ENCODE data around the gene JMJD4. TPM values are rescaled to one million over a fixed set of nuclear protein-coding genes. Genes with fewer than 3 reads are reported as not detected.

The JMJD4 gene
- total RNA-seq, 1 experiment from 2014 or later: 54.4 TPM

DNA sequence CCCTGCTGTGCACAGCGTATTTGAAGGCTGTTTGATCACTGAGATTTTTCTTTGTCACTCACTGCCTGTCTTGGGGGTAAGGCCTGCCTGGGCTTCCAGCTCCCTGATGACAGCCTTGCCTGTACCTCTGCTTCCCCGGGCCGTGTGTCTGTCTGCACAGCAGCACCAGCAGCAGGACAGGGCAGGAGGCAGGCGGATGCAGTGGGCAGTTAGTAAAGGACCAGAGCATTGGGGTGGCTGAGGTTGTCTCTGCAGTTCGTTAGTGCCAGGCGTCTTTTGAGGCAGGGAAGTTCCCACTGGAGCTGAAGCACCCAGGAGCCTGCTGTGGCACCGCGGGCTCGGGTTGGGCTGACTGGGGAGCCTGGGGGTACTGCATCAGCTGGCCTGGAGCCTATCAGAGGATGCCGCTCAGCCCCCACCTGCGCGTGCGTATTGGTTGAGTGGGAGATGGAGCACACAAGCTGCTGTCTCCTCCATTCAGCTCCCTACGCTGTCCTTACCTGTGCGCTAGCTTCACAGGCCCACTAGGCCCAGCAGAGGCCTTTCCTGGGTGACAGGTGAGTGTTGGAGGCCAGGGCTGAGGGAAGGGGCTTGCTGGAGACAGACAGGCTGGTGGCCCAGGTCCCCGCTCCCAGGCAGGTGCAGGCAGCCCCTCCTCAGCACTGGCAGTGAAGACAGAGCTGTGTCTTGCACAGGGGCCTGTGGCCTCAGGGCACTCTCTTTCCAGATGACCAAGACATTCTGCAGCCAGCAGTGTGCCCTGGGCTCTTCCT, 28.3 kb upstream of the JMJD4 start:
- Histone ChIP-seq H3K36me3 (replicated peaks; ENCODE audit: control insufficient read depth, insufficient read depth, low read length) (peaks cover 28% of the 10 kb centered on the region), H3K4me3 (ENCODE audit: insufficient read depth, low read depth, low read length) (no peak overlapping the region), H3K27me3 (ENCODE audit: control insufficient read depth, insufficient read depth, low read length) (no peaks in the 10 kb centered on the region)
- peak; percentile 55 for DNase-seq

DNA sequence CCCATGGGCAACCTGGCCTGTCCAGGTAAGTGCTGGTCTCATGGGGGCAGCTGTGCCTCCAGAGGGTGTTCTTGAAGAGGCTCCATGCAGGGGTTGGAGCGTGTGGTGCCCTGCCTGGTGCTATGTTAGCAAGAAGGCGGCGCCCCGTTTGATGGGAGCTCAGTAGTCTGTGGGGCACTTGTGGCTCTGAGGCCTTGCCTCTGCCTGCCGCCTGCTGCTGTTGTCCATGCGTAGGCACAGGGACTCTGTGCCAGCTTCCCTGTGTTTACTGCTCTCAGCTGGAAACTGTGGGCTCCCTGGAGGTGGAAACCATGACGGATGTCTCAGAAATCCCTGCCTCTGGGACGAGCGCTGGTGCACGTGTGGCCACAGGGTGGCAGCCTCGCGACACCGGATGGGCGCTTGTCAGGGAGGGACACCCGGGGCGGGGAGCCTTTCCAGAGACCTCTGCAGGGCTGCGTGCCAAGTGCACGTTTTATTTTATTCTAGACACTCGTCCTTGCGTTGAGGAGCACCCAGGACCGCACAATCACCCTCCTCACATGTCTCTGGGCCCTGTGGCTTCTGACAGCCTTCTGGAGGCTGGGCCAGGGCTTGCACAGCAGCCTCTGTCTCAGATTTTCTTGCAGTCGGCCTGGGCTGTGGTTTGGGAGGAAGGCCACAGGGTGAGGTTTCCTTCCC, 27.3 kb upstream of the JMJD4 start:
- H3K27me3 ChIP-seq (ENCODE audit: control insufficient read depth, insufficient read depth, low read length): no peaks in the 10 kb centered on the region
- H3K4me3 ChIP-seq (ENCODE audit: insufficient read depth, low read depth, low read length): no peak overlapping the region
- peak; percentile 99 for DNase-seq
- H3K36me3 ChIP-seq (replicated peaks; ENCODE audit: control insufficient read depth, insufficient read depth, low read length): peaks cover 25% of the 10 kb centered on the region

DNA sequence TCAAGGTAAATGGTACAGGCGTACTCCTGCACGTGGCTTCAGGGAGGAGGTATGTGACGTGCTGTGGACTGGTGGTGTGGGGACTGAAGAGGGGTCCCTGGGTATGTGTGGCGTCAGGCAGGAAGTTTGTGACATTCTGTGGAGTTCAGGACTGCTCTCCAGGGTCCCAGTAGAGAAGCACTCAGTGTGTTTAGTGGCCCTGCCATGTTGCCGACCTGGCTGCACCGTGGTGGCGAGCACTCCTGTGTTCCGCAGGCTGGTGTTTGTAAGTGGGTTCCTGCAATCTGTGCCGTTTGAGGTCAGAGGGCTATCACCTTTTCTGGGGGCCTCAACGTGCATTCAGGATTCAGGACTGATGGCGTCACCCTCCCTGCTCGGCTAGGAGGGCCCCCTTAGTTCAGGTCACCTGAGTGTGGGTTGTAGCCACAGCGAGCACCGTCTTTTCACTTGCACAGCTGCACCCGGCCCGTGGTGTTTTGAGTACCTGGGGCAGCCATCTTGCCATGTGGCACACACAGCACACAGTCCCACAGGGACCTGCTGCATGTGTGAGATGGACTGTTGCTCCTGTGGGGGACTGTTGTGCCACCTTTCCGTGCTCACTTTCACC, 26.6 kb upstream of the JMJD4 start:
- peaks cover 20% of the 10 kb centered on the region for H3K36me3 ChIP-seq (replicated peaks; ENCODE audit: control insufficient read depth, insufficient read depth, low read length)

DNA sequence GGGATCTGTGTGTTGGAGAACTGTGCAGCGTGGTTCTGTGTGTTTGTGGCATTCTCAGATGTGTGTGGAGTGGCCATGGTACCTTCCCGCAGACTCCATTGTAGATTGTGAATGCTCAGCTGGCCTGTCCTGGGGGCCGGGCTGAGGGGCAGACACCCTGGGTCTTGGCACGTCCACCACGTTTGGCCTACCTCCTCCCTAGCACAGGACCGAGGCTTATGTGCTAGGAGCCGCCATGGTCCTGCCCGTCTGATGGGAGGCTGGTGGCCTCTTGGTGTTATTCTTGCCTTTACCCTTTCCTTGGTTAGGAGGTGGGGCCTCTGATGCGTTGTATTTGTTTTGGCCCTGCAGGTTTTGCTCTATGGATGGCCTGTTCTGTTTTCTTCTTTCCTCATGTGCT, 25.3 kb upstream of the JMJD4 start:
- no peak for DNase-seq
- no peak overlapping the region for H3K4me3 ChIP-seq (ENCODE audit: insufficient read depth, low read depth, low read length)
- peaks cover 22% of the 10 kb centered on the region for H3K36me3 ChIP-seq (replicated peaks; ENCODE audit: control insufficient read depth, insufficient read depth, low read length)
- H3K27me3 ChIP-seq (ENCODE audit: control insufficient read depth, insufficient read depth, low read length): no peaks in the 10 kb centered on the region

More for the DNA sequence above, 26.6 kb upstream of the JMJD4 start:
- H3K4me3 ChIP-seq (ENCODE audit: insufficient read depth, low read depth, low read length): no peak overlapping the region
- no peaks in the 10 kb centered on the region for H3K27me3 ChIP-seq (ENCODE audit: control insufficient read depth, insufficient read depth, low read length)
- no peak for DNase-seq

DNA sequence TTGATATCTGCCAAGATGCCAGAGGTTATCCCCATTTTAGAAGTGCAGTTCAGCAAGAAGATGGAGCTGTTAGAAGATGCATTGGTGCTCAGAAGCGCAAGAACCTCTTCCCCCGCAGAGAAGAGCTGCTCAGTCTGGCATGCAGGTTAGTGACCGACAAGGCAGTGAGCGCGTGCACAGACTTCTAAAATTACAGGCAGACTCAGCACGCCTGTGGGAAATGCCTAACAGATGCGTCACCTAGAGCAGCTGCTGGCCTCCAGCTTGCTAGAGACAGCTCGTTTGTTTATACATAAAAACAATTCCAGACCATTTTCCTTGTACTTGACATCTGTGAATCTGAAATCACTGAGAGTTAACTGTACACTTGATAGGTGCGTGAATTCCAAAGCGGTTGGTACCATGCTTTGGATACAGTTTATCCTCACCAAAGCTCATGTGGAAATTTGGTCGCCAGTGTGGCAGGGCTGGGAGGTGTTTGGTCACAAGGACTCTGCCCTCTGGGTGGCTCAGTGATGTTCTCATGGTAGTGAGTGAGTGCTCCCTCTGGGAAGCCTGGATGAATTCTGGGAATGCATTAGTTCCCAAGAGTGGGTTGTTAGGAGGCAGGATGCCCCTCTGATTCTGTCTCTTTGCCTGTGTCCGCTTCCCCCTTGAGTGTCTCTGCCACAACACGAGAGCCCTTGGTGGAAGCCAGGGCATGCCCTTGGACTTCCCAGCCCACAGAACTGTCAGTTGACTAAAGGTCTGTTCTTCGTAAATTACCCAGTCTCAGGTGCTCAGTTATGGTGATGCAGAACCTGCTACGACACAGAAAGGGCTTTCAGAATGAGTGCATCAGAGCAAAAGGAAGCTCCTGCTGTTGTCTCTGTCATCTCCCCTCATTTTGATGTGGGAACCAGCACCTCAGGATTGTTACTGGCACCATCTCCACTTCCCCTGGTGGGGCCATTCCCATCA, 24.5 kb upstream of the JMJD4 start:
- Histone ChIP-seq H3K4me3 (ENCODE audit: insufficient read depth, low read depth, low read length) (no peak overlapping the region), H3K36me3 (replicated peaks; ENCODE audit: control insufficient read depth, insufficient read depth, low read length) (peaks cover 21% of the 10 kb centered on the region), H3K27me3 (ENCODE audit: control insufficient read depth, insufficient read depth, low read length) (no peaks in the 10 kb centered on the region)
- no peak for DNase-seq

DNA sequence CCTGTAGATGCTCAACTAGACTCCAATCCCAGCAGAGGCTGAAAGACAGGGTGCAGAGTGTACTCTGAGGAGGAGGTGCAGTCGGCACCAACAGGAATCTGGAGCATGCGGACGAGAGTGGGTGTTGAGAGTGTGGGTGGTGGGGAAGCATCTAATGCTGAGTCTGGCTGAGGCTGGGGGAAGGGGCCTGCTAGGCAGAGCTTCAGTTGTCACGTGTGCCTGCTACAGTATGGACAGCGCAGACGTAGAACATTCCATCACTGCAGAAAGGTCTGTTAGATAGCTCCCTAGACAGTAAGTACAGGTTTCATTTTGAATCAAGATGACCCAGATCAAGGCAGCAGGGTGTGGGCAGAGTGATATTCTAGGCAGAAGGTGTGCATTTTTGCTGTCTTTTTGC, 23.3 kb upstream of the JMJD4 start:
- no peak overlapping the region for H3K4me3 ChIP-seq (ENCODE audit: insufficient read depth, low read depth, low read length)
- no peaks in the 10 kb centered on the region for H3K27me3 ChIP-seq (ENCODE audit: control insufficient read depth, insufficient read depth, low read length)
- peaks cover 20% of the 10 kb centered on the region for H3K36me3 ChIP-seq (replicated peaks; ENCODE audit: control insufficient read depth, insufficient read depth, low read length)
- DNase-seq: no peak

DNA sequence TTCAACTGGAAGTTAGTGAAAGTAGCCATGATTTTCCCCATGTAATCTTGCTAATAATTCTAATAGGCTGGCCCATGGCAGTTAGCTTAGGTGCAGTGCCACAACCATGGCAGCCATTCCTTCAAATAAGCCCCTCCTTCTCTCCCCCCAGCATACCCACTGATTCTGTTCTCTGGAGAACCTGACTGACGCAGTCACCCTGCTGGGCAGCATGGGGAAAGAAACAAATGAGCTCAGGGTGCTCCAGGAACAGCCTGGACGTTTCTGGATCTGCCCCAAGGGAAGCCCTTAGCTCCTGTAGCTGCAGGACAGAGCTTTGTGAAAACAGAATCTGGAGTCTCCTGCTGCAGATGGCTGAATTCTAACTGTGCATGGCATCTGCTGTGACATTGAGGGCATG, 22.7 kb upstream of the JMJD4 start:
- DNase-seq: no peak
- no peaks in the 10 kb centered on the region for H3K27me3 ChIP-seq (ENCODE audit: control insufficient read depth, insufficient read depth, low read length)
- peaks cover 20% of the 10 kb centered on the region for H3K36me3 ChIP-seq (replicated peaks; ENCODE audit: control insufficient read depth, insufficient read depth, low read length)
- H3K4me3 ChIP-seq (ENCODE audit: insufficient read depth, low read depth, low read length): no peak overlapping the region

DNA sequence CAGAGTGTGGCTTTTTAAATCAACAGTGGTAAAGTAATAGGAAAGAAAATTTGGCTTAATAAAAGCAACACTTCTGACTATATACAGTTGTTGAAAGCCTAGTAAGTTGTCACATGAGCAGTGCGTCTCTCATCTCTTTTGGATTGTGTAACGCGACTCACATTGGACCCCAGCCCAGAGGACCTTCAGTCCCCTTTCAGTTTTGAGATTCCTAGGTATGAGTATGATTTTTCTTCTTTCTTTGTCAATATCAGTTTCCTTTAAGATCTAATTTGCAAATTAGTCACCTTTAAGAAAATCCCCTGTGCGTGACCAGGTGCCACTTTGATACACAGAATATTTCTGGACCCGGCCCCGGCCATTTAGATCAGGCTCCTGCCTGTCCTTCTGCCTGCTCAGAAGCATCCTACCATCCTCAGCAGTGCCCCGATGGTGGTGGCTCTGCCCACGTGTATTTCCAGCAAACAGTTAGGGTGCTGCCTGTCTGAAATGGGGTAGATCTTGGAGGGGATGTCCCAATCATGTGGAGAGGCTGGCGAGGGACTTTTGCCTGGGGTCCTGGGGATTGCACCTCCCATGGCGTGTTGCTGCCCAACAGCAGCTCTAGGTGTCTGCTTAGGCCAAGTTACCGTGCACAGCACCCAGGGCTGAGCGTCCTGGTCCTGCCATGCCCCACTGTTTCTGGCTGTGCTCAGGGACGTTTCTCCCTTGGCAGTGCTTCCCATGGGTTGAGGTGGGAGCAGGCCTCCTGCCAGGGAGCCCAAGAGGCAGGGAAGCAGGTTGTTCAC, 21.3 kb upstream of the JMJD4 start:
- Histone ChIP-seq H3K4me3 (ENCODE audit: insufficient read depth, low read depth, low read length) (no peak overlapping the region), H3K27me3 (ENCODE audit: control insufficient read depth, insufficient read depth, low read length) (no peaks in the 10 kb centered on the region), H3K36me3 (replicated peaks; ENCODE audit: control insufficient read depth, insufficient read depth, low read length) (peaks cover 19% of the 10 kb centered on the region)
- DNase-seq: no peak

DNA sequence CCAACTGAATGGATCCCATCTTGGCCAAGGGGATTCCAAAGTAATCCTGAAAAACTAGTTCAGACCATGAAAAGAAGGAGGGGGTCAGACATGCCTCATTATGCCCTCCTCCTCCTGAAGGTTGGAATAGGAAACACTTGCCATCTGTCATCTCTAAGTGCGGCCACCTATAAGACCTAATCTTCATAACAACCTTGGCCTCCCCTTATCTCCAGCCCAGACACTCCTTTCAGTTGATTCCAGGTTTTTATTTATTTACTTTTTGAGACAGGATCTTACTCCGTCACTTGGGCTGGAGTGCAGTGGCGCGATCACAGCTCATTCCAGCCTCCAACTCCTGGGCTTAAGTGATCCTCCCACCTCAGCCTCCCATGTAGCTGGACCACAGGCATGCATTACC, 19.9 kb upstream of the JMJD4 start:
- no peak for DNase-seq
- peaks cover 17% of the 10 kb centered on the region for H3K36me3 ChIP-seq (replicated peaks; ENCODE audit: control insufficient read depth, insufficient read depth, low read length)
- H3K4me3 ChIP-seq (ENCODE audit: insufficient read depth, low read depth, low read length): no peak overlapping the region
- H3K27me3 ChIP-seq (ENCODE audit: control insufficient read depth, insufficient read depth, low read length): no peaks in the 10 kb centered on the region

DNA sequence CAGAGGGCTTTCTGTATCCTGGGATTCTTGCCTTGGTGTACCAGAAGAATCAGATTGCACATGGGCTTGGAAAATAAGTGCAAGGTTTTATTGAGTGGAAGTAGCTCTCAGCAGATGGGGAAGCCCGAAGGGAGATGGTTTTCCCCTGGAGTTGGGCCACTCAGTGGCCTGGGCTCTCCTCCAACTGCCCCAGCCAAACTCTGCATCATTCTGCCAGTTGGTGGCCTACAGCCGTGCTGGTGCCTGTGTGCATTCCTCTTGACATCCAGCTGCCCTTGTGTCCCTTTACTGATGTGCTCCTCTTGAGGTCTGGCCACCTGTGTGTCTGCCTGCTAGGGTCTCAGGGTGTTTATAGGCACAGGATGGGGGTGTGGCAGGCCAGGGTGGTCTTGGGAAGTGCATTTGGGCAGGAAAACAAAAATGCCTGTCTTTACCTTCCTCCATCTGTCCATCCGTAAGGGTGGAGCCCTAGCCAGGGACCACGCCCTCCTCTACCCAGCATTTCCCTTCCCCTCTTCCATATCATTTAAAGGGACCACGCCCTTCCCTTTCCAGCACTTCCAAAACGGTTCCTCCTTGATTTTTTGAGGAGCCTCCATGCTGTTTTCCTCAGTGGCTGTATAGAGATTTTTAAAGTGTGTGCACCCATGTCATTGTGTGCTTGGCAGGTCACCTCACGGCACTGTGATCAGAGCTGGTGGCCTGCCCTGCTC, 19.1 kb upstream of the JMJD4 start:
- H3K4me3 ChIP-seq (ENCODE audit: insufficient read depth, low read depth, low read length): no peak overlapping the region
- no peaks in the 10 kb centered on the region for H3K27me3 ChIP-seq (ENCODE audit: control insufficient read depth, insufficient read depth, low read length)
- peaks cover 9% of the 10 kb centered on the region for H3K36me3 ChIP-seq (replicated peaks; ENCODE audit: control insufficient read depth, insufficient read depth, low read length)
- DNase-seq: no peak

DNA sequence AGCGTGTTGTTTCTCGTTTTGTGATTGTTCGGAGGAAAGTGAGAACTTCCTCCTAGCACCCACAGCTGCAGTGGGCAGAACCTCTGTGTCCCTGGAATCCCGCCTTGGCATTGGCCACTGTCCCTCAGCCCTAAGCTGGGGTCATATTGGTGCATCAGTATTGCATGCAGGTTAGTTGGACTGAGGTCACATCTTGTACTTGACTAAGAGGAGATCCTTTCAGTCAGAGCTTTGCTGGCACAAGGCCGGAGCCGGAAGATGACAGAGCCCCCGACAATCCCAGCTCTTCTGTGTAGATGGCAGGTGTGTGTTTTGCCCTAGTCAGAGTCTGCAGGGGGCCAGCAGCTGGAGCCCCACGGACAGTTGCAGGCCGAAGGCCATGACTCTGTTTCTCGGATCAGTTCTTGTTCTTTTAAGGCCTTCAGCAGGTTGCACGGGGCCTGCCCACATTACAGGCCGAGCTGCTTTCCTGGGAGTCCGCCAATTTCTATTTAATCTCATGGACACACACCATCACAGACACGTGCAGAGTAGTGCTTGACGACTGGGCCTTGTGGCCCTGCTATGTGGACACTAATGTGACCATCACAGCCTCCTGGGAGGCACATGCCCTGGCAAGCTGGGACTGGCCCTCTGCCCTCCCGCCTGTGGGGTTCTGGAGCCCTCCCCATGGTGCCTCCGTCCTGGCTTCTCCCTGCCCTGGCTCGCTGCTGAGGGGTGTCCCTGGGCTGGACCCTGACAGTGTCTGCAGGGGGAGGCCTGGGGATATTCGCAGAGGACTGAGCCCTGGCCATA, 15.0 kb upstream of the JMJD4 start:
- Histone ChIP-seq H3K36me3 (replicated peaks; ENCODE audit: control insufficient read depth, insufficient read depth, low read length) (peaks cover 8% of the 10 kb centered on the region), H3K4me3 (ENCODE audit: insufficient read depth, low read depth, low read length) (no peak overlapping the region), H3K27me3 (ENCODE audit: control insufficient read depth, insufficient read depth, low read length) (no peaks in the 10 kb centered on the region)
- DNase-seq: peak; percentile 39

DNA sequence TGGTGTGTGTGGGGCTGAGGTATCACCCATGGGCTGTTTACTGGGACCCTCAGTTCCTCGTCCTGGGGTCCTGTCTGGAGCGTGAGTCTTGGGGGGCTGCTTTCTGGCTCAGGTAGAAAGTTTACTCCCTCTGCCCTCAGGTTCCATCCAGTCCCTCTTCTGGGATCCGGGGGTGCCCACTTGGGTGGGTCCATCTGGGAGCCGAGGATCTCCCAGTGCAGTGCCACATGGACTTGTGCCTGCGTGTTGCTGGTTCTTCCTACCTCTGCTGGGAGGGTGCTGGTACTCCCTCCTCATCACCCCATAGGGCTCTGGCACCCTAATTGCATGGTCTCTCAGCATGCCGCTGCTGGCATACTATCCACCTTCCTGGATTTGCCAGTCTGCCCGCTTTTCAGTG, 14.1 kb upstream of the JMJD4 start:
- H3K4me3 ChIP-seq (ENCODE audit: insufficient read depth, low read depth, low read length): no peak overlapping the region

More for the DNA sequence above, 14.1 kb upstream of the JMJD4 start:
- DNase-seq: no peak
- Histone ChIP-seq H3K36me3 (replicated peaks; ENCODE audit: control insufficient read depth, insufficient read depth, low read length) (peaks cover 8% of the 10 kb centered on the region), H3K27me3 (ENCODE audit: control insufficient read depth, insufficient read depth, low read length) (no peaks in the 10 kb centered on the region)

Measured in H7 (cell line).